Brain microvascular endothelial cell (primary cell): ENCODE data around the gene TENM3.
"Not testable (repeated sequence)": the region's sequence is repeated elsewhere in the genome, so short reads cannot be mapped to it uniquely, and the experiment has no call there.

Experiments
- DNase-seq: peaks from one replicate; pipeline ENCODE4 v3.0.0-alpha.2; 2020
- H3K27ac ChIP-seq: fragments of 250-450 bp; sonication (Bioruptor Pico); 2 replicates; pipeline ENCODE4 v1.5.1; 2020; ENCODE audit warnings: mild to moderate bottlenecking, moderate library complexity
- H3K27me3 ChIP-seq: fragments of 250-450 bp; sonication (Bioruptor Pico); replicated peaks from 2 replicates; pipeline ENCODE4 v1.5.1; 2020; ENCODE audit warnings: mild to moderate bottlenecking
- H3K36me3 ChIP-seq: fragments of 250-450 bp; sonication (Bioruptor Pico); replicated peaks from 2 replicates; pipeline ENCODE4 v1.5.1; 2020; ENCODE audit warnings: mild to moderate bottlenecking
- H3K4me3 ChIP-seq: 2 replicates; pipeline ENCODE4 v1.5.1; 2011; ENCODE audit warnings: low read depth, mild to moderate bottlenecking, control low read depth, low read length, moderate library complexity
- in situ Hi-C: cut with HindIII; loops from 2 replicates; pipeline ENCODE4 v1.10.0; 2017; ENCODE audit warnings: low sequenced_read_pairs, low pct_ligation_motif_present
- TF ChIP-seq, protein P1 (sequence below): IDR thresholded peaks from 2 replicates; pipeline ENCODE4 v1.5.1; 2011; ENCODE audit warnings: low read depth, mild to moderate bottlenecking, moderate library complexity, low read length, control low read depth, inconsistent platforms; ENCODE audit errors: missing control alignments

The TENM3 gene

DNA sequence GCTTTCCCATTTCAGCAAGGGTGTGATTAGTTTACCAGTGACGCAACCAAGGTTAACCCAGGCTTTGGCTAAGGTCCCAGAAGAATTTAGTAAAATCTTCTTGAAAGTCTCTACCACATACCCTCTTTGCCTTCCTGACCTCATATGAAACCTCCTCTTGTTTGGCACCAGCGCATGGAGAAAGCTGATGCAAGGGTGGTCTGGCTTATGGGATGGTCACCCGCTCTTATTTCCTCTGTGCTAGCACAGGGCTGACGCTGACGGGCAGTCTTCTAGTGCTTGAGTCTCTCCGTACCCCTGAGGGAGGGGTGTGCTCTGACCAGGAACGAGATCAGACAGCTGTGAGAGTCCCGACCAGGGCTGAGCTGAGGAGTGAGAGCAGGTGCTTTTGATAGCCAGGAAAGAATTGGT, 137.6 kb downstream of the TENM3 start:
- no peaks in the 10 kb centered on the region for H3K27me3 ChIP-seq
- TF ChIP-seq, protein P1, sequence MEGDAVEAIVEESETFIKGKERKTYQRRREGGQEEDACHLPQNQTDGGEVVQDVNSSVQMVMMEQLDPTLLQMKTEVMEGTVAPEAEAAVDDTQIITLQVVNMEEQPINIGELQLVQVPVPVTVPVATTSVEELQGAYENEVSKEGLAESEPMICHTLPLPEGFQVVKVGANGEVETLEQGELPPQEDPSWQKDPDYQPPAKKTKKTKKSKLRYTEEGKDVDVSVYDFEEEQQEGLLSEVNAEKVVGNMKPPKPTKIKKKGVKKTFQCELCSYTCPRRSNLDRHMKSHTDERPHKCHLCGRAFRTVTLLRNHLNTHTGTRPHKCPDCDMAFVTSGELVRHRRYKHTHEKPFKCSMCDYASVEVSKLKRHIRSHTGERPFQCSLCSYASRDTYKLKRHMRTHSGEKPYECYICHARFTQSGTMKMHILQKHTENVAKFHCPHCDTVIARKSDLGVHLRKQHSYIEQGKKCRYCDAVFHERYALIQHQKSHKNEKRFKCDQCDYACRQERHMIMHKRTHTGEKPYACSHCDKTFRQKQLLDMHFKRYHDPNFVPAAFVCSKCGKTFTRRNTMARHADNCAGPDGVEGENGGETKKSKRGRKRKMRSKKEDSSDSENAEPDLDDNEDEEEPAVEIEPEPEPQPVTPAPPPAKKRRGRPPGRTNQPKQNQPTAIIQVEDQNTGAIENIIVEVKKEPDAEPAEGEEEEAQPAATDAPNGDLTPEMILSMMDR, result no peak
- H3K27ac ChIP-seq, result no peak overlapping the region
- no peak for DNase-seq
- in situ Hi-C loops, result no loop called here
- no peak overlapping the region for H3K4me3 ChIP-seq
- H3K36me3 ChIP-seq, result no peaks in the 10 kb centered on the region

DNA sequence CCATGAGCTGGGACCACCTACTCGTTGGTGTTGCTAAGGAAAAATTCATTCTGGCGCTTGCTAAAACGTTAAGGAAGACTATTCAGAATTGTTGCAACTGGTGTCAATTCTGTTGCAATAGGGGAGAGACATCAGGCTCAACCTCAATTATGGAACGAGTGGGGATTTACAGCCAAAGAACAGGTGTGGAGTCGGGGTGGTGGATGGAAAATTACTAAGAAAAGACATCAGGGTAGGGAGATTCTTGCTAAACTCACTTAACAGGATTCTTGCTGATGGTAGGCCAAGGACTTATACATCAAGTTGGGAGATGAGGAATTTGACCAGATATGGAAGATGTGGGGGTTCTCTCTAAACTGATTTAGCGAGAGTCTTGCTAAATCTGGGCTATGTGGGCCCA, 139.7 kb downstream of the TENM3 start:
- in situ Hi-C loops, result no loop called here
- no peaks in the 10 kb centered on the region for H3K36me3 ChIP-seq
- no peak overlapping the region for H3K27ac ChIP-seq
- no peaks in the 10 kb centered on the region for H3K27me3 ChIP-seq
- H3K4me3 ChIP-seq, result no peak overlapping the region
- TF ChIP-seq, protein P1, result no peak
- no peak for DNase-seq

DNA sequence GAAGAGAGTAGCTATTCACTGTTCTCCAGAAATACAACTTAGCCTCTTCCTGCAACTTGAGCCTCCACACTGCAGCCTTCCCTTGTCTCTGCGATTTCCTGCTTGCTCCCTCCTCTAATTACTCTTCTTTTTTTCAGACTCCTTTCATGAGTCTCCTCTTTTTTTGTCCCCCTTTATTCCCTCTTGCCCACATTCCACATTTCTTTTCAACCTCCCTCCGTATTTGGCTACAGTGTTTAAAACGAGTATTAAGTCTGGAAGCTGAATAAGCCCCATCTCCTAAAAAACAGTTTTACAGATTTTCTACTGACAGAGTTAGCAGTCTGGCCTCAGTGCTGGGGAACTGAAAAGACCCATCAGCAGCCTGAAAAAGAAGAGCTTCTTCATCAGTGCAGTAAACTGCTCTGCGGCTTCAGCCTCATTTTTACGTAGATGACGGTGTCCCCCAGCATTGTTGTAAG, 141.5 kb downstream of the TENM3 start:
- in situ Hi-C loops, result no loop called here

DNA sequence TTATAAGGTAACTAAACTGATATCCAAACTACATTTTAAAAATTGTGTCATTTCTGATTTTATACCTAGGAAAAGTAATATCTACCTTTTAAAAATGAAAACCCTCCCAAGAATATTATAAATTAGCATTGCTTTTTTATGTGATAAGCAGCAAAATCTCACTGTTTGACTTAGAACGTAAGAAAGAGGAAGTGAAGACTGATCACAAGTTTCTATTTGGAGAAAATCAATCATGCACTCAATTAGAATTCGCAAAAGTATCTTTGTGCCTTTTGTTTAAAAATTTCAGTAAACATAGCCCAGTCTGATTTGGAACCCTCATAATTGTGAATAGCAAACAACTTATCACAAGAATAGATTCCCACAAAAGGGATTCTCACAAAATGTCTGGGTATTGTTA, 142.7 kb downstream of the TENM3 start:
- Histone ChIP-seq H3K27ac (no peak overlapping the region), H3K36me3 (no peaks in the 10 kb centered on the region), H3K4me3 (no peak overlapping the region), H3K27me3 (no peaks in the 10 kb centered on the region)
- TF ChIP-seq, protein P1, result no peak
- in situ Hi-C loops, result no loop called here
- DNase-seq, result no peak

More for the DNA sequence above, 141.5 kb downstream of the TENM3 start:
- H3K36me3 ChIP-seq, result no peaks in the 10 kb centered on the region
- no peak overlapping the region for H3K4me3 ChIP-seq
- H3K27me3 ChIP-seq, result no peaks in the 10 kb centered on the region
- TF ChIP-seq, protein P1, result no peak
- no peak overlapping the region for H3K27ac ChIP-seq
- DNase-seq, result no peak

DNA sequence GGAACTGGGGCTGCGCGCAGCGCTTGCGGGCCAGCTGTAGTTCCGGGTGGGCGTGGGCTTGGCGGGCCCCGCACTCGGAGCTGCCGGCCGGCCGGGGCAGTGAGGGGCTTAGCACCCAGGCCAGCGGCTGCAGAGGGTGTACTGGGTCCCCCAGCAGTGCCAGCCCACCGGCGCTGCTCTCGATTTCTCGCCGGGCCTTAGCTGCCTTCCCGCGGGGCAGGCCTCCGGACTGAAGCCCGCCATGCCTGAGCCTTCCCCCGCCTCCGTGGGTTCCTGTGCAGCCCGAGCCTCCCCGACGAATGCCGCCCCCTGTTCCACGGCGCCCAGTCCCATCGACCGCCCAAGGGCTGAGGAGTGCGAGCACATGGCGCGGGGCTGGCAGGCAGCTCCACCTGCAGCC, 143.4 kb downstream of the TENM3 start:
- in situ Hi-C loops, H3K36me3 ChIP-seq, DNase-seq, H3K4me3 ChIP-seq, H3K27ac ChIP-seq, H3K27me3 ChIP-seq: not testable (repeated sequence)

GRCh38 chr4:182391111-182391684, 148.0 kb downstream of the TENM3 start:
- no peak overlapping the region for H3K4me3 ChIP-seq
- no peaks in the 10 kb centered on the region for H3K27me3 ChIP-seq
- TF ChIP-seq, protein P1, result no peak
- no peak overlapping the region for H3K27ac ChIP-seq
- no peaks in the 10 kb centered on the region for H3K36me3 ChIP-seq
- DNase-seq, result no peak
- in situ Hi-C loops, result no loop called here
